Measurements from ENCODE around the gene ZNF770. TPM values are rescaled to one million over a fixed set of nuclear protein-coding genes. Genes with fewer than 3 reads are reported as not detected.
"Not testable (repeated sequence)": the region's sequence is repeated elsewhere in the genome, so short reads cannot be mapped to it uniquely, and the experiment has no call there.

Gene ZNF770
- total RNA-seq, 1 donor = 29.5 TPM

DNA sequence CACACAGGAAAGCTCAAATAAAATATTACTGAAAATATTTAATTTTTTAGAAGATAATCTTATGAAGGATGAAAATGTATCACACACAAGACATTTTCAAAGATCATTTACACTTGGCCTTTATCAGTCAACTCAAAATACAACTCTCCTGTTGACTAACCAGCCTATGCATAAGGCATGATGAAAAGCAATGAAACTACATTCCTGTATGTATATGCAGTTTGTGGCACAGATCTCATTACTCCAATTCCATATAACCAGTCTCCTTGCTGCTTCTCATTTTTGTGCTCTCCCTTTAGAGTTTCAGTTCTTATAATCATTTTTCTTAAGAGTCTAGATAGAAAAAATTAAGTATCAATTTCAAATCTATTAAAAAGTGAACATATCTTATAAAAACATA lies 44.4 kb downstream of the ZNF770 start:
- Histone ChIP-seq H3K9me3 (ENCODE audit: low read depth, low read length) (no peaks in the 10 kb centered on the region), H3K4me3 (ENCODE audit: low read length) (no peak overlapping the region), H3K4me1 (ENCODE audit: insufficient read depth, low read length) (no peaks in the 10 kb centered on the region), H3K27me3 (ENCODE audit: insufficient read depth, low read length) (no peaks in the 10 kb centered on the region)

DNA sequence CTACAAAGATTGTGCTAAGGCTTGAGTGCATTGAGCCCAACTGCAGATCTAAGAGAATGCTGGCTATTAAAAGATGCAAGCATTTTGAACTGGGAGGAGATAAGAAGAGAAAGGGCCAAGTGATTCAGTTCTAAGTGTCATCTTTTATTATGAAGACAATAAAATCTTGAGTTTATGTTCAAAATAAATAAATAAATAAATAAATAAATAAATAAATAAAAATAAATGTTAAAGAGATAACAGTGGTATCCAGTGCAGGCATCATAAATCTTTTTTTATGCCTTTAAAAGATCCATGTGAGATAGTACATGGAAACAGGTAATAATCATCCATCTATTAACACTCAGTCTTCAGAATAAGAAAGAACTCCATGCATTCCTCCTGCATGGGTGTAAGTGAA lies 44.8 kb downstream of the ZNF770 start:
- not testable (repeated sequence) for H3K4me1 ChIP-seq (ENCODE audit: insufficient read depth, low read length); H3K9me3 ChIP-seq (ENCODE audit: low read depth, low read length); H3K4me3 ChIP-seq (ENCODE audit: low read length); H3K27me3 ChIP-seq (ENCODE audit: insufficient read depth, low read length)

DNA sequence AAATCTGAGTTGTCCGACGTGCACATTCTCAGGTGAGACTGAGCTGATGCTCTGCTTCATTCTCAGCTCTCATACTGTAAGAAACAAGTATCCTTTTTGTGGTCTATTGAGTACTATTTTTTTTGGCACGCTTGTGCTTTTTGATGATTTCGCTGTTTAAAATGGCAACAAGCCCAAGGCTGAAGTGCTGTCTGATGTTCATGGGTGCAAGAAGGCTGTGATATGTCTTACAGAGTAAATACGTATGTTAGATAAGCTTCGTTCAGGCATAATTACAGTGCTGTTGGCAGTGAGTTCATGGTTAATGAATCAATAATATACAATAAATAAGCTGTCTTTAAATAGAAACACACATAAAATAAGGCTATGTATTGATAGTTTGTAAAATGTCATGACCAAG lies 45.7 kb downstream of the ZNF770 start:
- Histone ChIP-seq H3K4me3 (ENCODE audit: low read length) (no peak overlapping the region), H3K4me1 (ENCODE audit: insufficient read depth, low read length) (no peaks in the 10 kb centered on the region), H3K27me3 (ENCODE audit: insufficient read depth, low read length) (no peaks in the 10 kb centered on the region), H3K9me3 (ENCODE audit: low read depth, low read length) (no peaks in the 10 kb centered on the region)

DNA sequence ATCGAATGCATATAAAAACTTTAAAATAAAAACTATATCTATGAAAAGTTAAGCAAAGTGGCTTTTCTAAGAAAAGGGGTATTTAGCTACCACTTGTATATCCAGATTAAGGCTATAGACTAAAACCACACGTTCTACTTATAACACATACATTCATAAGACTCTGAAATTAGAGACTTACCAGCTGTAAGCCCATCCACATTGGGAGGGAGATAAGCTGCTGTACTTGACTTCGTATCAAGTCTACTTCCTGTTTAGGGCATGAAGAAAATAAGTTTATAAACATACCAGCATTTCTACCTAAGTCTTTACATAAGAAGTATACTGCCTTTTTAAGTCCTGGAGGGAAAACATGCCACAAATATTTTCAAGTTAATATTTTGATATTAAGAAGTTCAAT lies 46.3 kb downstream of the ZNF770 start:
- no peaks in the 10 kb centered on the region for H3K9me3 ChIP-seq (ENCODE audit: low read depth, low read length)
- no peak overlapping the region for H3K4me3 ChIP-seq (ENCODE audit: low read length)
- no peaks in the 10 kb centered on the region for H3K27me3 ChIP-seq (ENCODE audit: insufficient read depth, low read length)
- no peaks in the 10 kb centered on the region for H3K4me1 ChIP-seq (ENCODE audit: insufficient read depth, low read length)

DNA sequence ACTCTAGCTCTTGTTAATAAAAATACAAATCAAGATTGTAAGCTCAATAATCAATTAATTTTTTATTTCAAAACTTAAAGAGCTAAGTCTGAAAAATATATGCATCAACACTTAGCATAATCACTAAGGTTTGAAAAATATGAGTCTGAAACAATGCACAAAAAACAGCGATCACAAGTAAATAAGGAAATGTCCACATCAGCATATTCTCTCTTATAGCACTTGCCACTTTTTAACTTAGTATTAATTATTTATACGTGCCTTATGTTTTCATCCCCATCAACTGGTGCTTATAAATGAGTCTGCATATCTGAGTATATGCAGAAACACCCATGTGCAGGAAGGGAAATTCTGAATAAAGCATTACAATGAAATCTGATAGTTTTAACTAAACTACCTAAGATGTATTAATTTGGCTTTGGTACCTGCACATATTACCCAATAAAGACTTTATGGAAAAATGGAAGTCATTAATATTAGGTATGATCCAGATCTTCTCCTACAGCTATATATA lies 46.8 kb downstream of the ZNF770 start:
- Histone ChIP-seq H3K27me3 (ENCODE audit: insufficient read depth, low read length) (no peaks in the 10 kb centered on the region), H3K9me3 (ENCODE audit: low read depth, low read length) (no peaks in the 10 kb centered on the region), H3K4me3 (ENCODE audit: low read length) (no peak overlapping the region), H3K4me1 (ENCODE audit: insufficient read depth, low read length) (no peaks in the 10 kb centered on the region)

DNA sequence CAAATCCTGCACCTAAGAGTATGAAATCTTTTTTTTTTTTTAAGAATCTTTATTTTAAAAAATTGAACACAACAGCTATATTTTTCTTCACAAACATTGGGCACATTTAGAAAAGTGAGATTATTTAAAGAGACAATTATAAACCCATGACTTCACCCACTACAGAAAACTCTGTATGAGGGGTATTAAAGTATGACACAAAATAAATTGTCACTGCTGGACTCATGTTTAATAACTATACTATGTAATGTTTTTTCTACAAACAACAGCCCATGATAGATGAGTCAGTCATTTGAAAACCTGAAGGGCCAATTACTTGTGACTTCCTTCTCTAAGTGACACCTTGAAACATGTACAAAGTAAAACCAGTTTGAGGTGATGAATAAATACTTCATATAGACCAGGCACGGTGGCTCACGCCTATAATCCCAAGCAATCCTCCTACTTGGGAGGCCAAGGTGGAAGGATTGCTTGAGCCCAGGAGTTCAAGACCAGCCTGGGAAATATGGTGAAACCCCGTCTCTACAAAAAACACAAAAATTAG lies 54.6 kb downstream of the ZNF770 start:
- Histone ChIP-seq H3K4me3 (ENCODE audit: low read length) (no peak overlapping the region), H3K9me3 (ENCODE audit: low read depth, low read length) (no peaks in the 10 kb centered on the region), H3K27me3 (ENCODE audit: insufficient read depth, low read length) (no peaks in the 10 kb centered on the region), H3K4me1 (ENCODE audit: insufficient read depth, low read length) (no peaks in the 10 kb centered on the region)

DNA sequence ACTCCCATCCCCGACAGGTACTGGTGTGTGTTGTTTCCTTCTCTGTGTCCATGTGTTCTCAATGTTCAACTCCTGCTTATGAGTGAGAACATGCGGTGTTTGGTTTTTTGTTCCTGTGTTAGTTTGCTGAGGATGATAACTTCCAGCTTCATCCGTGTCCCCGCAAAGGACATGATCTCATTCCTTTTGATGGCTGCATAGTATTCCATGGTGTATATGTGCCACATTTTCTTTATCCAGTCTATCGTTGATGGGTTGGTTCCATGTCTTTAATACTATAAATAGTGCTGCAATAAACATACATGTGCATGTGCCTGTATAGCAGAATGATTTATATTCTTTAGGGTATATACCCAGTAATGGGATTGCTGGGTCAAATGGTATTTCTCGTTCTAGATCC lies 59.7 kb downstream of the ZNF770 start:
- not testable (repeated sequence) for H3K4me3 ChIP-seq (ENCODE audit: low read length); H3K27me3 ChIP-seq (ENCODE audit: insufficient read depth, low read length); H3K9me3 ChIP-seq (ENCODE audit: low read depth, low read length)

More for the DNA sequence above, 59.7 kb downstream of the ZNF770 start:
- H3K4me1 ChIP-seq (ENCODE audit: insufficient read depth, low read length) = not testable (repeated sequence)

Other genes with a start within 250 kb of the ZNF770 start
- gene GJD2, start 233.3 kb downstream of the ZNF770 start, total RNA-seq = not detected
- gene ACTC1, start 192.7 kb downstream of the ZNF770 start, total RNA-seq = not detected
- gene AQR, start 18.5 kb downstream of the ZNF770 start, total RNA-seq = 38.4 TPM
- 0.21 TPM for gene NANOGP8, start 97.0 kb upstream of the ZNF770 start, total RNA-seq

Measured in mononuclear cell (primary cell).